ENCODE data around the gene VRK2. TPM values are rescaled to one million over a fixed set of nuclear protein-coding genes. Genes with fewer than 3 reads are reported as not detected.
"Not testable (repeated sequence)": the region's sequence is repeated elsewhere in the genome, so short reads cannot be mapped to it uniquely, and the experiment has no call there.

The VRK2 gene
- total RNA-seq, 1 donor from 2014 or later, result 20.7 TPM

- DNase-seq, result no peak
- Histone ChIP-seq H3K9me3 (replicated peaks) (no peaks in the 10 kb centered on the region), H3K27me3 (ENCODE audit: low read depth) (no peaks in the 10 kb centered on the region), H3K27ac (replicated peaks) (no peak overlapping the region), H3K4me3 (no peak overlapping the region), H3K4me1 (no peaks in the 10 kb centered on the region), H3K36me3 (peaks cover 40% of the 10 kb centered on the region)
- intact Hi-C loops (cut with micrococcal nuclease), result no loop called here
- no peak for TF ChIP-seq CTCF (IDR thresholded peaks at IDR 0.05; ENCODE audit: borderline replicate concordance)
These were observed 117.3 kb downstream of the VRK2 start for GRCh38 chr2:58163913-58164312.

- H3K4me3 ChIP-seq; H3K4me1 ChIP-seq; H3K27ac ChIP-seq (replicated peaks); intact Hi-C loops (cut with micrococcal nuclease); H3K27me3 ChIP-seq (ENCODE audit: low read depth); DNase-seq: not testable (repeated sequence)
- H3K36me3 ChIP-seq, result peaks cover 33% of the 10 kb centered on the region
- H3K9me3 ChIP-seq (replicated peaks), result peaks cover 24% of the 10 kb centered on the region
These were observed 121.5 kb downstream of the VRK2 start for GRCh38 chr2:58168130-58168529.

GRCh38 chr2:58169845-58170244 is 123.2 kb downstream of the VRK2 start:
- intact Hi-C loops (cut with micrococcal nuclease); H3K4me1 ChIP-seq; DNase-seq; H3K27ac ChIP-seq (replicated peaks); H3K4me3 ChIP-seq; H3K27me3 ChIP-seq (ENCODE audit: low read depth): not testable (repeated sequence)
- Histone ChIP-seq H3K9me3 (replicated peaks) (peaks cover 24% of the 10 kb centered on the region), H3K36me3 (peaks cover 33% of the 10 kb centered on the region)

GRCh38 chr2:58170334-58170933 is 123.8 kb downstream of the VRK2 start:
- not testable (repeated sequence) for H3K27ac ChIP-seq (replicated peaks)

GRCh38 chr2:58171831-58172230 is 125.2 kb downstream of the VRK2 start:
- H3K4me1 ChIP-seq; H3K27me3 ChIP-seq (ENCODE audit: low read depth); intact Hi-C loops (cut with micrococcal nuclease); DNase-seq; H3K27ac ChIP-seq (replicated peaks); H3K4me3 ChIP-seq: not testable (repeated sequence)
- H3K9me3 ChIP-seq (replicated peaks), result peaks cover 29% of the 10 kb centered on the region
- peaks cover 33% of the 10 kb centered on the region for H3K36me3 ChIP-seq

More at GRCh38 chr2:58170334-58170933, 123.8 kb downstream of the VRK2 start:
- H3K4me3 ChIP-seq; intact Hi-C loops (cut with micrococcal nuclease); H3K4me1 ChIP-seq; DNase-seq; H3K27me3 ChIP-seq (ENCODE audit: low read depth): not testable (repeated sequence)
- Histone ChIP-seq H3K36me3 (peaks cover 33% of the 10 kb centered on the region), H3K9me3 (replicated peaks) (peaks cover 24% of the 10 kb centered on the region)

GRCh38 chr2:58177187-58177586 is 130.6 kb downstream of the VRK2 start:
- peaks cover 12% of the 10 kb centered on the region for H3K9me3 ChIP-seq (replicated peaks)
- H3K27ac ChIP-seq (replicated peaks); H3K27me3 ChIP-seq (ENCODE audit: low read depth); H3K4me1 ChIP-seq; H3K4me3 ChIP-seq; intact Hi-C loops (cut with micrococcal nuclease); DNase-seq: not testable (repeated sequence)
- H3K36me3 ChIP-seq, result peaks cover 18% of the 10 kb centered on the region

- DNase-seq; H3K27me3 ChIP-seq (ENCODE audit: low read depth); H3K4me1 ChIP-seq; intact Hi-C loops (cut with micrococcal nuclease); H3K4me3 ChIP-seq; H3K9me3 ChIP-seq (replicated peaks); H3K27ac ChIP-seq (replicated peaks): not testable (repeated sequence)
- H3K36me3 ChIP-seq, result peaks cover 14% of the 10 kb centered on the region
These were observed 133.6 kb downstream of the VRK2 start for GRCh38 chr2:58180175-58180574.

GRCh38 chr2:58180635-58181034 is 134.0 kb downstream of the VRK2 start:
- Histone ChIP-seq H3K36me3 (peaks cover 14% of the 10 kb centered on the region), H3K27ac (replicated peaks) (no peak overlapping the region), H3K27me3 (ENCODE audit: low read depth) (no peaks in the 10 kb centered on the region), H3K4me3 (no peak overlapping the region), H3K4me1 (no peaks in the 10 kb centered on the region), H3K9me3 (replicated peaks) (peaks cover 9% of the 10 kb centered on the region)
- no peak for TF ChIP-seq CTCF (IDR thresholded peaks at IDR 0.05; ENCODE audit: borderline replicate concordance)
- no peak for DNase-seq
- intact Hi-C loops (cut with micrococcal nuclease), result no loop called here

All from left ventricle myocardium inferior (tissue), 1 donor.